T-helper 2 cell treated with Interferon-gamma antibody and Interleukin-4, amounts not matched to agents 100 ng/mL and 5 ng/mL, for 36 hours (primary cell): ENCODE data around the gene CCDC39. TPM values are rescaled to one million over a fixed set of nuclear protein-coding genes. Genes with fewer than 3 reads are reported as not detected.

Source experiments
- total RNA-seq: library from RNA; stranded (reverse); gene quantifications from 2 replicates; pipeline ENCODE4 v1.2.3, GENCODE V29; 2022

The CCDC39 gene
- total RNA-seq, 1 donor from 2014 or later: not detected

Other genes with a start within 250 kb of the CCDC39 start
- 66.9 and 67.4 TPM in 2 replicates for gene TTC14, start 77.3 kb downstream of the CCDC39 start, total RNA-seq
- 123 and 135 TPM in 2 replicates for gene FXR1, start 233.2 kb upstream of the CCDC39 start, total RNA-seq